RPMI7951 (cell line): Measurements from ENCODE around the gene RBM5. TPM values are rescaled to one million over a fixed set of nuclear protein-coding genes. Genes with fewer than 3 reads are reported as not detected.
"Not testable (repeated sequence)": the region's sequence is repeated elsewhere in the genome, so short reads cannot be mapped to it uniquely, and the experiment has no call there.

ENCODE experiments used
- DNase-seq: peaks from one replicate; pipeline ENCODE4 v3.0.0-alpha.2; 2012; ENCODE audit warnings: low read depth
- total RNA-seq: library from RNA; depleted of rRNA; stranded (reverse); fragments of >200 nt; shearing (Covaris generic); gene quantifications from 2 replicates; pipeline ENCODE4 v1.2.3, GENCODE V29; 2014; rRNA removed

RBM5 gene
- 81.7 and 108 TPM in 2 replicates for total RNA-seq

DNA sequence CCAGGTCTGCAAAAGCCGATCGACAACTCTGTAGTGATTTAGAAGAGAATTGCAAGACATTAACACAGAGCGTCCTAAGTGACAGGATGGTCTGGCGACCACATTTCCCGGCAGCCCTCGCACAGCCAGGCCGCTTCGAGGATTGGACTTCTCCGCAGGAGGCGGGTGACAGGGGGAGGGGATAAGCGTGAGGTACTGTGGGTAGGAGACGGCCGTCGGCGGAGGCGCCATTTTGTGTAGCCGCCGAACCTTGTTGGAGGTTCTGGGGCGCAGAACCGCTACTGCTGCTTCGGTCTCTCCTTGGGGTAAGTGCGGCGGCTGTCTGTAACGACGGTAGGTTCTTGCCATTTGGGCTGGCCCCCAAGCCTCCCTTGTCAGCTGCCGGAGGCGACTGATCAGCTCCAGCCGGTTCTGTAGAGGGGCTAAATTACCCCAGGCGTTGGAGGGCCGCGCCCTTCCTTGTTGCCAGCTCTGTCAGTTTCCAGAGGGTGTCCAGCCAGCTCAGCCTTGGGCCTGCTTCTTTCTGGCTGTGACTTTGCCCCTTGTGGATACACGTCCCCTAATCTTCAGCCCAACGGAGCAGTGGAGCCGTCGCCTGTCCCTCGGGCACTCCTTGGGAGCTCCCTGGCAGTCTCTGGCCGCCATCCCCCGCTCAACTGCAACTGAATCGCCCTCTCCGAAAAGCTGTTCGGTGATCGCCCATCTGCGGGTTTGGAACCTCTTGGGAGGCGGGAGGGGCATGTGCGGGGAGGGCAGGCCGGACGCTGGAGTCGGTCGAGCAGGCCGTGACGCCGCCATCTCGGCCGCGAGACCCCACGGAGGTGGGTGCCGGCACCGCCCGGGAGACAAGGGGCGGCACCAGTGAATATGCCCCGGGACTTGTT lies at the start of gene RBM5:
Gene RBM5, plus strand, starts transcription at position 195 of the 884 bp plus-strand sequence. CDS start 1,516 bp downstream, outside the sequence.
- DNase-seq = peak; percentile 93

DNA sequence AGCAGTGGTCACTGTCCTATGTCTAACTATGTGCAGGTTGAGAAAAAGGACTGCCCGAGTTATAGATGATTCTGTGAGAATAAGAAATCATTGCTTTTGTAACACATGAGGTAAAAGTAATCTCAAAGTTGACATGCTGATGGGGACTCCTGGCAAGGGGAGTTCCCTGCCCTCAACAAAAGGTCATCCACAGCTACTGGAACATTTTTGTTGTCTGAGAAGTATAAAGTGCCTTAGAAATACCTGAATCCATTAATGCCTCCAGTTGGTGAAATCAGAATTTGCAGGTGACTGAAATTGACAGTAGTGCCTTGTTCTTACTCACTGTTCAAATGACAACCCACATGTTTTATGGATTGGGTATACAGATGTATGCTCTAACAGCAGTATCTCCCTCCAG lies 43.7 kb upstream of the RBM5 start:
- no peak for DNase-seq

DNA sequence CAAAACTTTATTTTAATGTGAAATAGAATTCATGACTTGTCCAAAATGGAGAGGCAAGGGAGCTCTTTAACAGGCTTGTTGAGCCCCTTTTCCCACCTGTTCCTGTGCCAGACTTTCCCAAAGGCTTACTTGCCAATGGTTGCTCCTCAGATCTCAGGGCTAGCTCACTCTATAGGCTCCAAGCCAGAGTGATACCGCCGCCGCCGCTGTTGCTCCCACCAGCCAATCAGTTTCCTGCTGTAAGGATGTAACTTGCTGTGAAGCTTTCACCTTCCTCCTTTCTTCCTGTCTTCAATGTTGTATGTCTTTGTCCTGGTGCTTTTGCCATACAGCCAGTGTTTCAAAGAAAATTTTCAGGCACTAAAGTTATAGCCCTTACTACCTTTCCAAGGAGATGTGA lies 41.3 kb upstream of the RBM5 start:
- no peak for DNase-seq

DNA sequence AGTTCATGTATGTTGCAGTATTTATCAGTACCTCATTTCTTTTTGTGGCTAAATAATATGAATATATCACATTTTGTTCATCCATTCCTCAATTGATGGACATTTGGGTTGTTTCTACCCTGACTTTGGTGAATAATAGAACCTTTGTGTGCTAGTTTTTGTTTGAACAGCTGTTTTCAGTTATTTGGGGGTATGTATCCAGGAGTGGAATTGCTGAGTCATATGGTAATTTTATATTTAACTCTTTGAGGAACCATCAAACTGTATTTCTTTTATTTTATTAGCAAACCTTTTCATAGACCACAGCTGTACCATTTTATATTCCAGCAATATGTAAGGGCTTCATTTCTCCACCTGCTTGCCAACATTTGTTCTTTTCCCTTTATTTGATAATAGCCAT lies 38.4 kb upstream of the RBM5 start:
- DNase-seq = peak; percentile 87

DNA sequence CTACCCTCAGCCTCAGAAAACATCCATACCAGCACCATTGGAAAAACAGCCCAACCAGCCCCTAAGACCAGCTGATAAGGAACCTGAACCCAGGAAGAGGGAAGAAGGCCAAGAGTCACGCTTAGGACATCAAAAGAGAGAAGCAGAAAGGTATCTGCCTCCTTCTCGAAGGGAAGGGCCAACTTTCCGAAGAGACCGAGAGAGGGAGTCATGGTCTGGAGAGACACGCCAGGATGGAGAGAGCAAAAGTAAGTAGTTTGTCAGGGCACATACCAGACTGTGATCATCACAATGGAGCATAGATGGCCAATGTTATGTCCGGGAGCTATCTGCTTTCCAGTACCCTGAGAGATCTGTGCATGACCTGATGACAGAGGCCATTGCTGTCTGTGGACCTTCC lies 31.0 kb upstream of the RBM5 start:
- DNase-seq = no peak

DNA sequence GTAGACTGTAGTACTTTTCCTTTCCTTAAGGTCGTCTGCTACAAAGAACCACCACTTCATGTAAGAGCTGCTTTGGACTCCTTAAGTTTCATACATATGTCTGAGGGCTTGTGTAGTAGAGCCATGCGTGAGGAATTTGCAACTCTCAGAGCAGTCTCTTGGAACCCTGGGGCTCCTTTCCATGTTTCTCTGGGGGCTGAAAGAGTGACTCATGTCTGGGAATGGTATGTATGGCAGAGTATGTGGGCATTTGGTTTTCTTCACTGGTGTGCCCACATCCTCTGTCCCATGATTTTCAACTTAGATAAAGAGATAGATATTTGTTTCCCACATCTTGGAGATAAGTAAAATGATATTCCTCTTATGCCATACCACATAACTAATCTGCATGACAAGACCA lies 20.6 kb upstream of the RBM5 start:
- peak; percentile 97 for DNase-seq

DNA sequence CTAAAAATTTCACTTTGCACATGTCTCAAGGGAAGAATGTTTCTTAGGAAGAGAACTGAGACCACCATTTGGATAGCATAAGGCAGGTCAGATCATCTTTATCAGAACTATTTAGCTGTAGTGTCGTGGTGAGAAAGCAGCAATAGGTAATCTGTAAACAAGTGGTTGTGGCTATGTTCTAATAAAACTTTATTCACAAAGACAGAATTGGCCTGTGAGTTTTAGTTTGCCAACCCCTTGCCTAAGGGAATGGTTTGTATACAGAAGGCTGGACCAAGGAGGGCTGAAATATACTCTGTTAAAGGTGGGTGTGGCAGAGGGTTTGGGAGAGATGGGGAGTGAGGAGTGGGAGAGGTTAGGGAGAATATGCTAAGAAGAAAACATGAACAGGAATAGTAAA lies 10.6 kb upstream of the RBM5 start:
- DNase-seq = no peak

DNA sequence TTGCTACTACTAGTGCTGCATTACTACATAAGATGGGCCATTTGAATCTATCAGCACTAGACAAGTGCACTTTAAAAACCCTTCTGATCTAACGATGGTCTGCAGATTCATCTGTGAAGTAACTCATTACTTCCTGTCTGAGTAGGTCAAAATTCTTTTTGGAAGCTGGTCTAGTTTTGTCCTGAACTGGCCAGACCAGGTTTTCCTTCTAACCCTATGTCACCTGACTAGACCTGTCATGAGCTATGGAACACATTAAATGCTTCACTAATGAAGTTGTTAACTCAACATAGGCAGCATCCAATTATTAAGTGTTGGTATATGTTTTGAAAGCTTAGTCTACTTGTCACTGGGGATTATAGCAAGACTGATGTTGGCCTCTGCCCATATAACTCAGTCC lies 10.1 kb upstream of the RBM5 start:
- DNase-seq = no peak

DNA sequence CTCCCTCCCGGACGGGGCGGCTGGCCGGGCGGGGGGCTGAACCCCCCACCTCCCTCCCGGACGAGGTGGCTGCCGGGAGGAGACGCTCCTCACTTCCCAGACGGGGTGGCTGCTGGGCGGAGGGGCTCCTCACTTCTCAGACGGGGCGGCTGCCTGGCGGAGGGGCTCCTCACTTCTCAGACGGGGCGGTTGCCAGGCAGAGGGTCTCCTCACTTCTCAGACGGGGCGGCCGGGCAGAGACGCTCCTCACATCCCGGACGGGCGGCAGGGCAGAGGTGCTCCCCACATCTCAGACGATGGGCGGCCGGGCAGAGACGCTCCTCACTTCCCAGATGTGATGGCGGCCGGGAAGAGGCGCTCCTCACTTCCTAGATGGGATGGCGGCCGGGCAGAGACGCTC lies 3.8 kb upstream of the RBM5 start:
- DNase-seq = not testable (repeated sequence)

DNA sequence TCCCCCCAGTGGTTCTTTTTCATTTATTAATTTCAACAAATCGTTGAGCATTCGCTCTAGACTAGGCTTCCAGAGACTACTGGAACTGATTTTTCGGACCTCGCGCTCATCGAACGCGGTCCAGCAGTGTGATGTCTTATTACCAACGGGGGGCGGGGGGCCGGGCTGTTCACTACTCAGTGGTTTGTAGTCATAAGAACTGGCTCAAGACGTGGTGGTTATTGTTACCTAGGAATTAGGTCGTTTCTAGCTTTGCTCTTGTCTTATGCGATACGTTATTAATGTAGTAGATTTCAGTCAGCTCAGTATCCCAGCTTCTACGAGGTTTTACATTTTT lies 858 bp downstream of the RBM5 start:
- peak; percentile 31 for DNase-seq

DNA sequence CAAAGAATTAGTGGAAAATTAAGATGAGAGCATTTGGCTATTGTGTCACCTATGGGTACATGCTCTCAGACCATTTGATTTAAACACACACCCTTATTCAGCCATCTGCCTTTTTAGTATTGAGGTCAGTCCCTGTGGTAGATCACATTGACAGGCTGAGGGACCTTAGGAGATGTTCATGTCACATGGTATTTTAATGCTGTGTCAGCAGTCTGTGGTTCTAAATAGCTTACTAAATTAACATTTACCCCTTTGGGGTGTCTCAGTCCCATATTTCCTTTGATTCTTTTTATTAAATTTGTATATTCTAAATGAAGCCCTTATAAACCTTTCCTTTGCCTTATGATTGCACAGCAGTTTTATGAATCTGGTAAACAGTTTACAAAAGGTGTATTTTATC lies 2.3 kb downstream of the RBM5 start:
- no peak for DNase-seq

DNA sequence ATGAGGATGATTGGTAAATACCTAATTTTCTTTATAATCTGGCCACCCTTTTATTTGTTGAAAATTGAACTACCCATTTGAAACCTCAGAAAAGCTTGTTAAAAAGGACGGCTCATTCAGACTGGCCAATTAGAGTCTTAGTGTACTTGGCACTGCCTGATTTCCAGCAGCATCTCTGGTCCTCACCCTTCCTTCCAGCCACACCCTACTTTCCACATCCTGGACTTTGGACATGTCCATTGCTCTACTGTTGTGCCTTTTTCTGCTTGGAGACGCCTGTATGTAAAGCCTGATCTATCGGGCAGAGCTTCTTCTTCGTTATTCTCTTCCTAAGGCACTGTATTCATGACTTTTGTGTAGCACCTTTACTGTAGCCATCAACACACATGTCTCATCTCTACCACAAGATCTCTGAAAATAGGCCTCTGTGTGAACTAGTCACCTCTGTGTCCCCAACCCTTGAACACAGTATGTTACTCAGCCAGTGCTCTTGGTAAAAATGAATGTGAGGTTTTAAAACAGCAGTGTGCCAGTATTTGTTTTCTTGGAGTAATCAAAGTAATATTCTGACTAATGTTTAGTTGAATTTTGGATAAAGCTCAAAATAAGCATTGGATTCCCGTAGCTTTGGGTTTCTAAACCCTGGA lies 6.8 kb downstream of the RBM5 start:
- no peak for DNase-seq

DNA sequence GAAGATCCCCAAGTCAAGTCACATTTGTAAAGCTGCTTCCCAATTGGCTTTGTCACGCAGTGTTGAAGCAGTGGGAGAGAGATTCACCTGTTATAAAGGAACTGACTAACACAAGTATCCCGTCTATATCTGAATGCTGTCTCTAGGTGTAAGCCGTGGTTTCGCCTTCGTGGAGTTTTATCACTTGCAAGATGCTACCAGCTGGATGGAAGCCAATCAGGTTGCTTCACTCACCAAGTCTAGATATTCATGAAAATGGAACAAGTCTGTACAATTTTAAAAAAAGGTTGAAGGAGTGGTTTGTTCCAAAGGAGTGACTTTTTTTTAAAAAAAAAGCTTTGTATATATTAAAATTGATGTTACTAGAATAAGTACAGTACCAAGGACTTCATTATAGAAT lies 11.7 kb downstream of the RBM5 start:
- DNase-seq = no peak

DNA sequence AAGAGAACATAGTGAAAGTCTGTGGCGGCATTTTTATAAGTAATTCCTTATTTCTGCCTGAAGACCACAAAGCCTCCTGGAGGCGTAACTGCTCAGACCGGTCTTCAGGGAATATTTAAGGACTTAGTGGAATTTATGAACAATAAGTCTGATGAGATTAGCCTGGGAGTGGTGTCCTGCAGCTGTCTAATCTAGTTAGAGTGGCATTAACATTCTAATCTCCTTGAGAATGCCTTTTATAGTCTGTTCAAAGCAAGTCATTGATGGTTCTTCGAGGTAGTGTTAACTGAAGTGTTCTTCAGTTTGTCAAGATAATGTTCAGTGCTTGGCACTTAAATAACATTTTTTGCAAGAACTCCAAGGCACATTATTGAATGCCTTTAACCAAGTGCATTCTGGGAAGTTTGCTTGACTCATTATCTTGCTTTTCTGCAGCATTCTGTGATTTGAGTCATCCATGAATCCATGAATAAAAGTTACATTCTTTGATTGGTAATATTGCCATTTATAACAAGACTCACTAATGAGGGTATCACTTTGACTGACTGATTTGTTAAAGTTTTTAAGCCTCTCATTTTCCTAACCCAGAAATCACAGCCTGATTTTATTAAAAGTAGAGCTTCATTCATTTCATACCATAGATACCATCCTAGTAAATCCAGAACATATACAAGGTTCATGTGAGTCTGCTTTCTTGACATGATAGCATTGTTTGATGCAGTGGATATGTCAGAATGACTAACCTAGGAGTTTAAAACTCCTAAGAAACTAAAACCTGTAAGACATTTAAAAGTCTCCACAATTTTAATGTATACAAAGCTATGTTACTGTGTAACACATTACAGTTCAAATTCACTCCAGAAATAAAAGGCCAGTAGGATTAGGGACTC lies 12.5 kb downstream of the RBM5 start:
- DNase-seq = no peak

DNA sequence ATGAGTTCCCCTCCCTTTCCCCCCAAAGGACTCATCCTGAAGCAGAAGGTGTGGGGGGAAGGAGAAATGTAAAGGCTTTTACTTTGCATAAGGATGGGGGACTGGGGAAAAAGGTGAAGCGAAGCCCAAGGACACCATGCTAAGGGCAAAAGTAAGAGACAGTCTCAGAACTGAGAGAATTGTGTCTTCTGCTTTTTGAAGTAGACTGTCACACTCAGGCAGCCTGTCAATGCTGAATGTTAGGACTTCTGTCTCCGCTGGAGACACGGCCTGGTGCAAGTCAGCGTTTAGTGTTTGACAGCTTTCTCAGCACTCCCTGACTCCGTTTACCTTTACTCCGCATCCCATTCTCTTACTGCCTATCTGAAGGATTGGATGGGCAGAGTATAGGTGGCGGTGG lies 13.8 kb downstream of the RBM5 start:
- no peak for DNase-seq

DNA sequence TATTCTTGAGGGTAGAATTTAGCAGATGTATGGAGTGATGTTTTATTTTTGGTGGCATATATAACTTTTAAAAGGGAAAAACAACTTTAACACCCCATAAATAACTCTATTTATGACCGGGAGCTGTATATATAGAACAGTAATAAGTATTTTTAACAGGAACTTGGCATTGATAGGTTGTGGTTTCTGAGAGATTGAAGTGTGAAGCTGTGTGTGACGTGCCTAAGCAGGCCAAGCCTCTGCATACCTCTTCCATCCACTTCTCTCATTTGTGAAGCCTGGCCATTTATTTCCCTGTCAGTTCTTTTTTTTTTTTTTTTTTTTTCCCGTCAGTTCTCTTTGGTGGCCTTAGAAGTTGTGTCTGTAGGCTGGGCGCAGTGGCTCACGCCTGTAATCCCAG lies 23.0 kb downstream of the RBM5 start:
- DNase-seq = no peak

DNA sequence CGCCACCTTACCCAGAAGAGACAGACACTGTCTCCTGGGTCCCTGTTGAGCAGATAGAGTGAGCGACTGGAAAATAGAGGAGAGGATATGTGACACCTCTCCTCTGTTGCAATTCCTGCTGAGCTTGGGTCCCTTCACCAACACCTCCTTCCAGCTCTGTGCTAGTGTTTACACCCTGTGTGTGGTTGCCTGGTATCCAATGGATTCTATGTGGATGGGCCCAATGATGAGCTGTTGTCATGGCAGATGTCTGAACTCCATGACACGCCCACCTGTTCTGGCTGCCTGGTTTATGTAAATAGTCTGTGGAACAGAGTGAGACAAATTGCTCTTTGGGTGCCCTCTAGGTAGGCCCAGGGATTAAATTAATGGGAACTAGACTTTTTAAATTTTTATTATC lies 23.7 kb downstream of the RBM5 start:
- peak; percentile 27 for DNase-seq

DNA sequence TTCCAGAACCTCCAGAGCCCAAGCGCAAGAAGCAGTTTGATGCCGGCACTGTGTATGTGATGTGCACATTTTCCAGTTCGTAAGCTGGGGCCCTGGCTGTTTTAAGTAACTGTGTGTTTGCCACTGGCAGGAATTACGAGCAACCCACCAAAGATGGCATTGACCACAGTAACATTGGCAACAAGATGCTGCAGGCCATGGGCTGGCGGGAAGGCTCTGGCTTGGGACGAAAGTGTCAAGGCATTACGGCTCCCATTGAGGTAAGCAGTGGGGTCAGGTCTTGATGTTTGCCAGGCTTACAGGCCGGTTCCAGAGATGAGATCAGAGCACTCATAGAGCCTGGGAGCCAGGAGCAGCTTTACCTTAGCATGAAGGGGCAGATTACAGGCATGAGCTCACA lies 28.4 kb downstream of the RBM5 start:
- DNase-seq = no peak

DNA sequence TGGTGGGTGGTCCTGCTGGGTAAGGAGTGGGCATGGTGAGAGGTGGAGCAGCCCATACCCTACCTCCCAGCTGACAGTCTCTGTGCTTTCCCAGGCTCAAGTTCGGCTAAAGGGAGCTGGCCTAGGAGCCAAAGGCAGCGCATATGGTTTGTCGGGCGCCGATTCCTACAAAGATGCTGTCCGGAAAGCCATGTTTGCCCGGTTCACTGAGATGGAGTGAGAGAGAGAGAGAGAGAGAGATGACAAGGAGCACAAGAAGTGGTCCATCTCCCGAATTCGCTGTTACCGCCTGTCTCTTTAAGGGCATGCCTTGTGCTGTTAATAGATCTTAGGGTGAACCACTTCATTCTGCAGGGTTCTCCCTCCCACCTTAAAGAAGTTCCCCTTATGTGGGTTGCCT lies 29.5 kb downstream of the RBM5 start:
- DNase-seq = no peak

DNA sequence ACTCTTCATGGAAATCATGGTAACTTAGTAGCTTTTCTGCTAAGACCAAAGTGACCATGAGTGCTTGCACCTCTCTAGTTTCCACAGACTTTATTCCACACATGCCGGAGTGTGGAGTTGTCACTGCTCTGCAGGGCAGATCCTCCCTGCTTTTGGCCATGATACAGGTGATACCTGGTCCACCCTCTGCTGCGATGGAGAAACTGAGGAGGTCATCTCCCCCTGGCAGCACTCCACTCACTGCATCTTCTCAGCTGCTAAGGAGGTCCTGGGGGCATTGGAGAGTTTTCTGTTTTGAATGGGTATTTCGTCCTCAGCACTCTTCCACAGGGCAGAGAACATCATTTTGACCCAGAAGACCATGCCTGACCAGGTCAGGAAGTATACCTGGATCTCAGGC lies 31.1 kb downstream of the RBM5 start:
- DNase-seq = no peak

DNA sequence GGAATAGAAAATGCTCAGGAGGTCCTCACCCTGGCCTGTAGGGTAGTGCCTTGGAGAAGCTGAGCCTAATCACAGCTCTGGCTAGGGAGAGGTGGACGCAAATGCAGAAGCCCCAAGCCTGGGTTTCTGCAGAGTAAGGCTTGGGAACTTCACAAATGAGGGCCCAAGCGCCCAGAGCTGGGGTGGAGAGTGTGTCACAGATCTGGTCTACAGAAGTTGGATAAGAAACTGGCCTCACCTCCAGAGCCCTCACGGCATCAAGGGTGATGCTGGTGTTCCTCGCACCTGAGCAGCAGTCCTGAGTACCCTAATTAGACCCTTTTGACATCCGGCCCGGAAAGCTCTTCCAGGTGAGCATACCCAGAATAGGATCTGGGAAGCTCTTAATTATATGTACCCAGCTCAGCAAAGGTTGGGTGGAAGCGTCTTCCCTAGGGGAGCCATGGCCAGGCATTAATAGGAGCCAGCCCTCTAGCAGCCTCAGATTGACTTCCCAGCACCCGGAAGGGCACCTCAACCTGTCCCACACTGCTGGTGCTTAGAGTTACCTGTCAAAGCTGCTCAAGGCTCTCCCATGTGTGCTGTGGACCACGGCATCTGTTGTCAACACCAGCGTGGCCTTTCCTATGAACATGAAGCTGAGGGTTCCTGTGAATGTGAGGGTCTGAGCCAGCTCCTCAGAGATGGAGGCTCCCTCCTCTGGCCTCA lies 31.8 kb downstream of the RBM5 start:
- no peak for DNase-seq
